RWPE2 (cell line): ENCODE measurements around the gene INO80.

Experiments
- ATAC-seq: fragments of 200-7000 bp; cut with Tn5 transposase; 3 replicates; pipeline ENCODE4 v1.9.1; 2021; ENCODE audit warnings: low read depth
- DNase-seq: peaks from one replicate; pipeline ENCODE4 v3.0.0-alpha.2; 2020; ENCODE audit warnings: low spot score
- H3K27ac ChIP-seq: fragments of 450-650 bp; 2 replicates; pipeline ENCODE4 v1.5.1; 2017; ENCODE audit warnings: mild to moderate bottlenecking; ENCODE audit not compliant: poor library complexity, severe bottlenecking
- H3K27me3 ChIP-seq: fragments of 250-450 bp; sonication (Bioruptor Pico); 2 replicates; pipeline ENCODE4 v1.5.1; 2021; ENCODE audit warnings: mild to moderate bottlenecking, moderate library complexity; ENCODE audit not compliant: insufficient read depth, poor library complexity, severe bottlenecking
- H3K36me3 ChIP-seq: fragments of 250-450 bp; sonication (Bioruptor Pico); 2 replicates; pipeline ENCODE4 v1.5.1; 2020; ENCODE audit warnings: low read depth, mild to moderate bottlenecking, moderate library complexity
- H3K4me1 ChIP-seq: fragments of 250-450 bp; sonication (Bioruptor Pico); 2 replicates; pipeline ENCODE4 v1.5.1; 2021; ENCODE audit warnings: mild to moderate bottlenecking, moderate library complexity; ENCODE audit not compliant: insufficient read depth, poor library complexity, severe bottlenecking
- H3K4me3 ChIP-seq: fragments of 250-450 bp; sonication (Bioruptor Pico); 2 replicates; pipeline ENCODE4 v1.5.1; 2021; ENCODE audit warnings: mild to moderate bottlenecking, moderate library complexity; ENCODE audit not compliant: severe bottlenecking
- H3K9me3 ChIP-seq: fragments of 250-450 bp; sonication (Bioruptor Pico); 2 replicates; pipeline ENCODE4 v1.5.1; 2021; ENCODE audit warnings: mild to moderate bottlenecking, moderate library complexity; ENCODE audit not compliant: severe bottlenecking
- CTCF ChIP-seq: fragments of 450-650 bp; IDR thresholded peaks from one replicate; pipeline ENCODE4 v1.5.1; 2017; ENCODE audit warnings: mild to moderate bottlenecking, moderate library complexity; ENCODE audit not compliant: poor library complexity, severe bottlenecking

The INO80 gene

GRCh38 chr15:41013691-41014414 is 102.2 kb downstream of the INO80 start:
- no peak for ATAC-seq
- H3K4me3 ChIP-seq, result no peak overlapping the region
- no peak overlapping the region for H3K27ac ChIP-seq
- H3K36me3 ChIP-seq, result peaks cover 65% of the 10 kb centered on the region
- no peak for DNase-seq
- no peaks in the 10 kb centered on the region for H3K4me1 ChIP-seq
- no peak for TF ChIP-seq CTCF
- H3K27me3 ChIP-seq, result no peaks in the 10 kb centered on the region
- no peaks in the 10 kb centered on the region for H3K9me3 ChIP-seq

GRCh38 chr15:41011055-41011815 is 104.8 kb downstream of the INO80 start:
- ATAC-seq (no peak), DNase-seq (no peak)
- Histone ChIP-seq H3K4me3 (no peak overlapping the region), H3K4me1 (no peaks in the 10 kb centered on the region), H3K27me3 (no peaks in the 10 kb centered on the region), H3K36me3 (peaks cover 67% of the 10 kb centered on the region), H3K27ac (no peak overlapping the region), H3K9me3 (no peaks in the 10 kb centered on the region)
- no peak for TF ChIP-seq CTCF

GRCh38 chr15:41010345-41010744 is 105.7 kb downstream of the INO80 start:
- no peak overlapping the region for H3K27ac ChIP-seq

GRCh38 chr15:41006479-41006878 is 109.6 kb downstream of the INO80 start:
- ATAC-seq, result no peak
- Histone ChIP-seq H3K36me3 (peaks cover 75% of the 10 kb centered on the region), H3K4me1 (no peaks in the 10 kb centered on the region), H3K27me3 (no peaks in the 10 kb centered on the region), H3K27ac (no peak overlapping the region), H3K9me3 (no peaks in the 10 kb centered on the region), H3K4me3 (no peak overlapping the region)
- no peak for DNase-seq
- no peak for TF ChIP-seq CTCF

More at GRCh38 chr15:41010345-41010744, 105.7 kb downstream of the INO80 start:
- ATAC-seq (no peak), DNase-seq (no peak)
- peaks cover 72% of the 10 kb centered on the region for H3K36me3 ChIP-seq
- no peaks in the 10 kb centered on the region for H3K9me3 ChIP-seq
- H3K27me3 ChIP-seq, result no peaks in the 10 kb centered on the region
- H3K4me1 ChIP-seq, result no peaks in the 10 kb centered on the region
- TF ChIP-seq CTCF, result no peak
- no peak overlapping the region for H3K4me3 ChIP-seq

- DNase-seq, result no peak
- H3K9me3 ChIP-seq, result no peaks in the 10 kb centered on the region
- no peak overlapping the region for H3K4me3 ChIP-seq
- ATAC-seq, result no peak
- H3K36me3 ChIP-seq, result peaks cover 76% of the 10 kb centered on the region
- H3K27ac ChIP-seq, result no peak overlapping the region
- TF ChIP-seq CTCF, result no peak
- peaks cover 6% of the 10 kb centered on the region for H3K4me1 ChIP-seq
- no peaks in the 10 kb centered on the region for H3K27me3 ChIP-seq
Observed at GRCh38 chr15:41004490-41004889, 111.6 kb downstream of the INO80 start.
